HG03025 (cell line): Measurements from ENCODE around the gene OR8D1.
"Not testable (repeated sequence)": the region's sequence is repeated elsewhere in the genome, so short reads cannot be mapped to it uniquely, and the experiment has no call there.

Experiments
- ATAC-seq: cut with Tn5 transposase; IDR thresholded peaks from one replicate; pipeline ENCODE4 v1.9.1; 2021; ENCODE audit warnings: mild to moderate bottlenecking, moderate library complexity; ENCODE audit not compliant: unreplicated experiment, low FRiP score

The OR8D1 gene

GRCh38 chr11:124294687-124295086, 19.1 kb downstream of the OR8D1 start:
- ATAC-seq: no peak

GRCh38 chr11:124285610-124286344, 28.0 kb downstream of the OR8D1 start:
- ATAC-seq: no peak

DNA sequence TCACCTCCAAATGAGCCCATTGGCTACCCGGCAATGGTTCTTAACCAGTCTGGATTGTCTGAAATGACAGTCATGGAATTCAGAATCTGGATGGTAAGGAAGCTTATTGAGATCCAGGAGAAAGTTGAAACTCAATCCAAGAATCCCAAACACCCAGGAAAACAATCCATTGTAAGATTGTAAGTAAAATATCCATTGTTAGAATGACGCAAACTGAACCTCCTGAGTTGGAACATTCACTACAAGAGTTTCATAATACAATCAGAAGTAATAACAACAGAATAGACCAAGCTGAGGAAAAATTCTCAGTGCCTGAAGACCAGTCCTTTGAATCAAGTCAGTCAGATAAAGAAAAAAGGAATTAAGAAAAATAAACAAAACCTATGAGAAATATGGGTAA, 35.5 kb downstream of the OR8D1 start:
- ATAC-seq: no peak

- ATAC-seq: no peak
Observed at GRCh38 chr11:124277804-124278203, 35.9 kb downstream of the OR8D1 start.

DNA sequence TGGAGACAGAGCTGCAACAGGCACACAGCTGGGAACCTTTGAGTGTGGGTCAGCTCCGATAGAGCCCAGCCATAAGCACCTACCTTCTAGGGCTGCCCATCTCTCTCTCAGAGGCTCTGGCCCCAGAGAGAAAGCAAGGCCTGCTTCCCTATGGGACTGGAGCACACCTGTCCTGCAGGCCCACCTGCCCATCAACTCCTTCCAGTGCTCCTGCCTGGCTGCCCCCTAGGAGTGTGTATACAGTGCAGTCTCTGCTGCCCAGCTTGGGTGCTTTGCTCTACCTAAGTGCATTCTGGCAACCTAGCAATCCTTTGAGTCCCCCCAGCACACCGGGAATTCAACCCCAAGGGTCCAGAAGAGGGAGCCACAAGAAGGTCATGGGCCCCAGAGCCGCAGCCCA, 36.5 kb downstream of the OR8D1 start:
- ATAC-seq: no peak

GRCh38 chr11:124276081-124276480, 37.7 kb downstream of the OR8D1 start:
- no peak for ATAC-seq

DNA sequence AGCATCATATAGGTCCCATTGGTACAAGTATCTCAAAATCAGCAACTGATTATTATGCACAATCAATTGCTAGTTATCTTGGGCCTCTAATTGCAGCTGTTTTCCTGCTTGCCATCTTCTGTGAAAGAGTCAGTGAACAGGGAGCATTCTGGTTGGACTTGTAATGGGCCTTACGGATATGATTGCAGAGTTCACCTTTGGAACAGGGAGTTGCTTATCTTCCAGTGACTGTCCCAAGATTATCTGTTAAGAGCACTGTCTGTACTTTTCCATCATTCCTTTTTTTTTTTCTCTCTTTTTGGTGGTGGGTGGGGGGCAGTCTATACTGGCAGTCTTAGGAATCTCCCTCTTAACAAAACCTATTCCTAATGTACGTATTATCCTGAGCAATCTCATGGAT, 39.7 kb downstream of the OR8D1 start:
- no peak for ATAC-seq

DNA sequence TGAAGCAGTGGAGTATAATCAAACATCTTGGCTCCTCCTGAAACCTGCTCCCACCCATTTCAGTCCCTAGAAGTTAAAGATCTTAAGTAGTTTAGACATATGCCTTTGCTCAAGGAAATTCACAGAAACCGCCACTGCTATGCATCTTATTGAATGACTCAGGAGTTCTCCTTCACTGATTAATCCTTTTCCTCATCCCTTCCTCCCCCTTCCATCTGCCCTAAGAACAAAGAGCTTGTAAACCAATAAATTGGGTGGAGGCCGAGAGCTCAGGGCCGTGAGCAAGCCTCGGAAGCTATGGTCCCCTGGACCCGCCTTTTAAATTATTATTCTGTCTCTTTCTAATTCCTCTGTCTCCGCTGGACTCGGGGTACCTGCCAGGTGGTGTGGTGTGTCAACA, 42.9 kb downstream of the OR8D1 start:
- ATAC-seq: not testable (repeated sequence)

GRCh38 chr11:124265041-124265440, 48.7 kb downstream of the OR8D1 start:
- not testable (repeated sequence) for ATAC-seq

DNA sequence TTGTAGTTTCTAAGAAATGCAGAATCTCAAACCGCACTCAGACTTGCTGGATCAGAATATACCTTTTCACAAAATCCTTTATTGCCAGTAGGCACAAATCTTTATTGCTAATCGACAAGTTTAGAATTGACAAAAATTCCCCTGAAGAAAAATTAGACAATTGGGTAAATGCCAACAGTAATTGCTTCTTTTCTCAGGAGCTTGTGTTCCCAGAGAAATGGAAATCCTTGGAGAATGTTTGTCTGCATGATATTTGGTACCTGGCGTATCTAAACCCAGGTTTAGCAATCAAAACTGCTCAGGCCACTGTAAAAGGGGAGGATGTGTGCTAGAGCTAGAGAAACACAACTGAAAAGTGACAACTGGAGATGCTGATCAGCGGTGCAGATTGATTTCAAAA, 57.7 kb downstream of the OR8D1 start, which contains the start of gene OR8G5:
TSS of gene OR8G5 (plus strand) at position 301 of the 400 bp plus-strand sequence. CDS start 8,556 bp downstream, outside the sequence.
- no peak for ATAC-seq
